Activated T-helper 1 cell treated with anti-CD3 and anti-CD28 coated beads, Interleukin-2, amount 50 U/mL, for 16 hours (primary cell): ENCODE measurements around the gene CTXND1.
"Not testable (repeated sequence)": the region's sequence is repeated elsewhere in the genome, so short reads cannot be mapped to it uniquely, and the experiment has no call there.

Source experiments
- DNase-seq, 2 donors: peaks; one replicate each; pipeline ENCODE4 v3.0.0-alpha.2; 2020; ENCODE audit warnings: low read depth in 1 of 2, low spot score in 1 of 2

CTXND1 gene

GRCh38 chr15:80252121-80252518, at the start of gene CTXND1:
Gene CTXND1, minus strand, starts transcription at chr15:80252213. Its CDS starts 50,264 bp downstream, at chr15:80201949.
- no peak for DNase-seq

- DNase-seq, result no peak
Measured at GRCh38 chr15:80301472-80301871, 49.5 kb upstream of the CTXND1 start.

DNA sequence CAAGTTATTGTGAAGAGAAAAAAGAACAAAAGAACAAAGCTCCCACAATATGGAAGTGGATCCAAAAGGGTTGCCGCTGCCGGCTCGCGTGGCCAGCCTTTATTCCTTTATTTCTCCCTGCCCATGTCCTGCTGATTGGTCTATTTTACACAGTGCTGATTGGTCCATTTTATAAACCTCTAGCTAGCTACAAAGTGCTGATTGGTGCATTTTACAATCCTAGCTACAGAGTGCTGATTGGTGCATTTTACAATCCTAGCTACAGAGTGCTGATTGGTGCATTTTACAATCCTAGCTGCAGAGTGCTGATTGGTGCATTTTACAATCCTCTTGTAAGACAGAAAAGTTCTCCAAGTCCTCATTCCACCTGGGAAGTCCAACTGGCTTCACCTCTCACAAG, 43.8 kb upstream of the CTXND1 start:
- DNase-seq, result not testable (repeated sequence)

DNA sequence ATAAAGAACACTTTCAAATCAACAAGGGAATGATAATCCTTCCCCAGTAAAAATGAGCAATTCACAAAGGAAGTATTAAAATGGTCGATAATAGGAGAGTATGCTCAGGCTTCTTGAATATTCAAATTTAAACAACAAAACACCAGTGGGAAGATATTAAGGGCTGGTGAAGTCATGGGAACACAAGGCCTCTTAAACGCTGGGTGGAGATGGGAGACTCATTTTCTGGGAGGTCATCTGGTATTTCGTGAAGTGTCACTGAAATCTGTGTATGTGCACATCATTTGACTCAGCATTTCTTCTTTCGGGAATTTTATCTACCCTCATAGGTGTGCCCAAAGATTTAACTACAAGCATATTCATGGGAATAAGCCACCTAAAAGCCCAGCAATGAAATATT, 40.1 kb upstream of the CTXND1 start:
- DNase-seq, result no peak

GRCh38 chr15:80290891-80291290, 38.9 kb upstream of the CTXND1 start:
- DNase-seq, result not testable (repeated sequence)

DNA sequence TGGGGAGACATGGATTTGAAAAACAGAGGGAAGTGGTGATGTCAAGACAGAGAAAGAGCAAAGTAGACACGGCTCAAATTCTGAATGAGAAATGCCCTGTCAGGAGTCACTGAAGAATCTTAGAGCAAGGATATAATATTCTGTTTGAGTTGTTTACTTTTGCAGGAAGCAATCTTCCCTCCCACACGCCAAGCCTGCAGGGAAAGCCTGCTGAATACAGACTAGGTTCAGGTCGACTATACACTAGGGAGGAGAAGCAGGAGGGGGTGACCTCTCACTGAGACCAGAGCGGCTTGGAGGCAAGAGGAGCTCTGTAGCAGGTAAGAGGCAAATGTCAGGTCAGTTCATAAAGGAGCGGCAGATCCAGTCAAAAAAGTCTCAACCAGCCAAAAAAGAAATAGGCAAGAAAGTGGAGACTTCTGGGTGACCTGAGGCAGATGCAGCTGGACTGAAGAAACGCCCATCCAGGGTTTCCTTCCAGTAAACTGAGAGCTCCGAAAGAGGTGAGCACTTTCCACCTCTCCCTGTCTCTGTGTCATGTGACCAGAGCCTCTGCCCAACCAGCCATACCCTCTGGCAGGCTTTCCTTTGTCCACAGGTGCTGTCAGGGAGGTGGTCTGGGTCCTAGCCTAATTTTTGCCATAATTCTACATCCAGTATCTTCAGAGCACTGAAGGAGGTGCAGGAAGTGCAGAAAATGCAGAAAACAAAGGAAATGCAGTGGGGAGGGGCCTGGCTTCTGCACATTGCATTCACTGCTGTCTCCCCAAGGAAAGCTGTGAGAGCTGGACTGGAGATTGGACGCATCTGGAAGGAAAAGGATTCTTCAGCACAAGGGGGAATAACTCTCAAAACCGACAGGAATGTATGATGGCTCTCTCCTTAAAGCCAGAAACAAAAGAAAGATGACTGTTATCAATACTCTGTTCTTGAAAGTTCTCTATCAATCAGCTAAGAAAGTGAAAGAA, 37.8 kb upstream of the CTXND1 start:
- DNase-seq, result no peak

DNA sequence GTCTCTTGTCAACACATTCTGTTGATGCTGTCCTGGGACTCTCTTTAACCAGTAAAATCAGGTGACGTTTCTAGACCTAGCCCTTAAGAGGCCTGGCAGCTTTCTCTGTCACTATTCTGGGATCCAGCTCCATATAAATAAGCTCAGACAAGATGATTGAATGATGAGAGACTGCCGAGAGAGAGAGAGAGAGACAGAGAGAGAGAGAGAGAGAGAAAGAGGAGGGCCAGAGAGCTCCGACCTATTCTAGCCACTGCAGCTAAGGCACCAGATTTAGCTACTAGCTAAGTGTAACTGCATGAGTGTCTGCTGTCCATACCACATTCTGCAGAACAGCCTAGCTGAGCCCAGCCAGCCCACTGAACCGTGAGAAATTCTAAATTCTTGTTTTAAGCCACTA, 36.1 kb upstream of the CTXND1 start:
- no peak for DNase-seq

DNA sequence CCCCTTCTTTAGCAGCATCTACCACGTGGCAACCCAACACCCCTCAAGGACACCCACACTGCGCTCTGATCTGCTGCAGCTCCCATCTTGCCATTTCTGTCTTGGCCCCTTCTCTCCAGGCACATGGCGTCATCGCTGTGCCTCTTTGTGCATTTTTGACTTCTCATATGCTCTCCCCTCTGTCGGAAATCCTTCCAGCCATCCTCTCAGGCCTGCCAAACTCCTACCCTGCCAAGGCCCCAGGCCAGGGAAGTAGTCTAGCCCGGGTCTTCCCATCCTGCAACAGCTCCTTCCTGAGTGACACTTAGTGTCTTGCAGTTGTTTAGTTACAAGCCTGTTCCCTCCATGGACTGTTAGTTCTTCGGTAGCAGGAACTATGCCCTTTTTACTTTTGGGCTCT, 34.0 kb upstream of the CTXND1 start:
- no peak for DNase-seq

GRCh38 chr15:80285379-80285778, 33.4 kb upstream of the CTXND1 start:
- no peak for DNase-seq

GRCh38 chr15:80283531-80283930, 31.5 kb upstream of the CTXND1 start:
- no peak for DNase-seq

DNA sequence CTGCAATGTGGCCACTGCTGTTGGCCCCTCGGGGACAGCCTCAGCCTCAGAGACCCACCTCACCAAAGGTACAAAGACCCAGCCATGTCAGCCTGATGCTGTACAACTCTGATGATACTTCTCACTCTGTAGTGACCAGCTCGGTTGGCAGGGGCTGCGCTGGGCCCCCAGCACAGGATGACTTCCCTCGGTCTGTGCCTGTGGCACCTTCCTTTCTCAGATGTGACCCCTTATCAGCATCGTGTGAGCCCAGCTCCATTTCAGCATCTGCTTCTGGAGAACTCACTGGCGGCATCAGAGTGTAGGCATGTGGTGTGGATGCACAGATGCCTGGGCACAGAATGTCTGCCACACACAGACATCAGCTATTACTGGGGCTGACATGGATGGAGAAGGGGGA, 25.1 kb upstream of the CTXND1 start:
- DNase-seq, result no peak

- DNase-seq, result no peak
Measured at GRCh38 chr15:80275961-80276360, 23.9 kb upstream of the CTXND1 start.

DNA sequence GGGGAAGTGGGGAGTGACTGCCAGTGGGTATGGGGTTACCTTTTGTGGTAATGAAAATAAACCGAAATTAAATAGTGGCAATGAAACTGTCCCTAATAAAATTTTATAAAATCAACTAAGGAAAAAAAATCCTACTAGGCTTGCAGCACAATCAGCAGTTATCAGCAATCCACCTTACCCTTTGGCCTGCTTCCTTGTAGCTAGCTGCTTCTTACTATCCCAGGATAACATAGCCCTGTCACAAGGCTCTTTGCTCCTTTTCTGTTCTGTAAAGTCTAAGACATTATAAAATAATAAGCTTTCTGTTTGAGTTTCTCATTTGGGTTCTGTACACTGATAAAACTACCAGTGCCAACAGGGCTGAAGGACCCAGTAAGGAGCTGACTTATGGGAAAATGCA, 23.0 kb upstream of the CTXND1 start:
- no peak for DNase-seq

DNA sequence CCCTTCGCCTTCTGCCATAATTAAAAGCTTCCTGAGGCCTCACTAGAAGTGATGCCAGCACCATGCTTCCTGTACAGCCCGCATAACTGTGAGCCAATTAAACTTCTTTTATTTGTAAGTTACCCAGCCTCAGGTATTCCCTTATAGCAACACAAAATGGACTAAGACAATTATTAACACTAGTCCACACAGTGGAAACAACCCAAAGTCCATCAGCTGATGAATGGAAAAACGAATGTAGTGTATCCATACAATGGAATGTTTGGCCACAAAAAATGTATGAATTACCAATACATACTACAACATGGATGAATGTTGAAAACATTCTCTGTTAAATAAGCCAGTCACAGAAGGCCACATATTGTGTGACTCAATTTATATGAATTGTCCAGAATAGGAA, 22.5 kb upstream of the CTXND1 start:
- DNase-seq, result no peak

- DNase-seq, result no peak
Measured at GRCh38 chr15:80272987-80273386, 21.0 kb upstream of the CTXND1 start.

DNA sequence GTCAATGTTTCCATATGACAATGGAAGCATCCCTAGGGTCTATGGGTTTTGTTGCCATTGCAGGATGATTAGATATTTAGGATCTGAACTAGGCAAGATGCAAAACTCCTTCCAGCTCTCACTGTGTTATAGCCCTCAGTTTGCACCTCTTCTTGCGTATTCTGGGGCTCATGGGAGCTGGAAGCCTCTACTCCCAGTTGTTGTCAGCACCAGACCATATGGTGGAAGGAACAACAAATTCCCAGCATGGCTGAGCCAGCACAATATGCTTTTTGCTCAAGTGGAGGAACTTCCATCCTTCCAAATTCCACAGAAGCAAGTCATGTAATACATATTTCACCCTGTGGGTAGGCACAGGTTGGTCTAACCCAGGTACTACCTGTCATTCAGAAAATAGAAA, 18.5 kb upstream of the CTXND1 start:
- DNase-seq, result no peak

DNA sequence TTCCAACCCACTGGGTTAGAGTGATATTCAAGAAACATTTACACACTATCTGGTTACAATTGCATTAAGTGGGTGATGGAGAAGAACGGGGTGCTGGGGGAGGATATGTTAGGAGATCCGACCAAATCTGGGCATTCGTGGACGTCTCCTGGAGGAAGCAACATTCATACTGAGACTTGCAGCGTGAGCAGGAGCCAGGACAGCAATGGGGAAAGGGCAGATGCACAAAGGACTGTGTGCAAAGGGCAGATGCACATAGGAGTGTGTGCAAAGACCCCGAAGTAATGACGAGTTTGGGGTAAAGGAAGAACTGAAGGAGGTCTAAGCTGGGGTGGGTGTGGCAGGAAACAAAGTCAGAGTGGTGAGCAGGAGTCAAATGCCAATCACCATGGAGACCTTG, 16.1 kb upstream of the CTXND1 start:
- DNase-seq, result no peak

DNA sequence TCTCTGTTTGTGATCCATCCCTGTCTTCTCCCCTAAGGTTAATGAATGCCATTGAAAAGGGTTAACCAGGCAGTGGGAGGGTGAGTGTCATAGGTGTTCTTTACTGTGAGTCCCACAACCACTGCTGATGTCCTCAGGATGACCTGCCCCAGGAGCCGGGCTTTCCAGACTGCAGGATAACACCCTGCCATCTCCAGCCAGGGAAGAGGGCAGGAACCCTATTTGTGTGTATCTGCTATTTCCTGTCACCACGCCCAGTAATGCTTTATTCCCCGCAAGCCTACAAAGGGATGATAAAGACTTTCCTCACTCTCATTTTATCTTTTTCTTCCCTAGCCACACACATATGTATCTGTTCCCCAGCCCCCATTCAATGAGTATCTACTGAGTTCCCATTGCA, 15.6 kb upstream of the CTXND1 start:
- DNase-seq, result no peak

DNA sequence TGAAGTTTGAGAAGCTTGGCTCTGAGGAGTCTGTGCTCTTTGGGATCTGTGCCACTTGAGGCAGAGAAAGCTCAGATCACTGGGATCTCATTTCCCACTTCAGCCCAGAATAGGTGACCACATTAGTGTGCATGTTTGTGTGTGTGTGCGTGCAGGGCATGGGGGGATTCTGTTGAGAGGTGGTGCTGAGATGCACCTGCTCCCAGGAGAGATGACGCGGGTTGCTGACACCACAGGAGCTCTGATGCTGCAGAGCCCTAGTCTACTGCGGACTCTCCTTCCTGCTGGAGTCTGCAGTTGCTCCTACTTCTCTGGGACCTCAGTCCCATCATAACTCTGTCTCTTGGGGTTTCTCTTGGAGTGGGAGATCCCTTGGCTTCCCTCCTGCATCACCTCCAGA, 14.7 kb upstream of the CTXND1 start:
- no peak for DNase-seq

DNA sequence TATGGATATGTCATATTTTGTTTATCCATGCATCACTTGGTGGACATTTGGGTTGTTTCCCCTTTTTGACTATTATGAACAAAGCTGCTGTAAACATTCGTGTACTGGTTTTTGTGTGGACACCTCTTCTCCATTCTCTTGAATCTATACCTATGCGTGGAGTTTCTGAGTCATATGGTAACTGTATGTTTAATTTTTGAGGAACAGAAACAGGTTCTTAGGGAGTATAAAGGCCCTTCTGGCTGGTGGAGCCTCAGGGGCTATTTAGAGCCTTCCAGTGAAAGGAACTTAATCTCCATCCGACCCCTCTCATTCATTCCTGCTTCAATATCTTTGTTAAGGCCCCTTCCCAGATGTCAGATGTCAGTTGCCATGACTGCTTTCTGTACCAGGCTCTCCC, 14.1 kb upstream of the CTXND1 start:
- DNase-seq, result no peak

GRCh38 chr15:80265021-80265420, 13.0 kb upstream of the CTXND1 start:
- DNase-seq, result no peak

DNA sequence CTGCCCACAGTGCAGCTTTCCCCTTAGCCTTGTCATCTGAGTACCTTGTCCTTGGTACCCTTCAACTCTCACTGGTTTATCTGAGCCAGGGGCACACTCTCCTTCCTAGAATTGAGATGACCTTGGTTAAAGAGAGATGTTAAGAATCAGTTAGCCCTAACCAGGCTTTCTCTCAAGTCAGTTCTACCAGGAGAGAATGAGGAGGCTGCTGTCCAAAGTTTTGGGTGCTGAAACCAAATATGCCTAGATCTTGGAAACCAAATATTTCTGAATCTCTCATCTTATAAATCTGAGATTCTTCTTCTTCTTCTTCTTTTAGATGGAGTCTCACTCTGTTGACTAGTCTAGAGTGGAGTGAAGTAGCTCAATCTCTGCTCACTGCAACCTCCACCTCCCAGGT, 12.0 kb upstream of the CTXND1 start:
- no peak for DNase-seq

GRCh38 chr15:80260551-80260950, 8.5 kb upstream of the CTXND1 start:
- no peak for DNase-seq
